GM12874 (cell line): Measurements from ENCODE around the gene BLOC1S2.
A peak's percentile ranks its signal among the peaks of the same experiment; 100 is the strongest.

Experiments used
- TF ChIP-seq, protein P1 (sequence below): IDR thresholded peaks from 2 replicates; pipeline ENCODE4 v1.5.1; 2011; ENCODE audit warnings: low read depth, mild to moderate bottlenecking, control low read depth, low read length, moderate library complexity; ENCODE audit not compliant: insufficient read depth

Gene BLOC1S2

DNA sequence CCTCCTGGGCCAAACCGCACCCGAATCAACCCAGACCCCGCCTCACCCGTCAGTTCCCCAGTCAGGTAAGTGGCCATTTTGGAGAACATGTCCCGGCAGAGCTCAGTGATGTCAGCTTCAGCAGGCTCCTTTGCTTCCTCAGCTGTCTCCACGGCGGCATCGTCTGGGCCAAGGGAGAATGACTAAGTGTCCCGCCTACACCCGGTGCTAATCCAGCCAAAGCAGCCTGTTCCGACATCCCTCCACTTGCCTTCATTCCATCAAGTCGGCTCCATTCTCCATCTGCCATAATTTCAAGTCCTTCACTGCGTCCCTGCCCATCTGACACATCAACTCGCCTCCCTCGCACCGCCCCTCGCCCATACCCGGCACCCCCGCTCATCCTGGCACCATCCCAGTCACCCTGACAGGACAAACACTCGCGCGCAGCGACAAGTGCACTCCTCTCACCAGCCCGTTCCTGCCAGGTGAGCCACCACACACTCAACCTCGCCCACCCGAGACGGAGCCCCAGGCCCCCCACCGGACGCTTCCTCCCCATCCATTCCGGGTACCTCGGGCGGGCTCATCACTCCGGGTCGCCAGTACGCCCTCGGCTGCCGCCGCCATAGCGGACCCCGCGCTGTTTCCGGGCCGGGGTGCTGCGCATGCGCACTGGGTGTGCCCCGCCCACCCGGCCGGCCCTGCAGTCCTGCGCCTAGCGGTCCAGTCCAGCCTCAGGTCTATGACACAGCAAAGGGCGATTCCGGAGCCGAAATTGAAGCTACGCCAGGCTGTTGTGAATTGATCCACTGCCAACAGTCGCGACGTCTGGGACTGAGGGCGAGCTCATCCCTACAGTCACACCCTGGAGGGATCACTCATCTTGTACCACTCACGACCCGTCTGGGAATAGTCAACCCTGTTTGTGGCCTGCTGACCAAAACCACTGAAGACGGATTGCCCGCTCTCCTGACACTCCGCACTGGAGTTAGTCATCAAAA is at the start of gene BLOC1S2:
TSS of gene BLOC1S2 (minus strand) at position 630 of the 983 bp plus-strand sequence. CDS start at position 609, 21 bp downstream.
- TF ChIP-seq, protein P1, sequence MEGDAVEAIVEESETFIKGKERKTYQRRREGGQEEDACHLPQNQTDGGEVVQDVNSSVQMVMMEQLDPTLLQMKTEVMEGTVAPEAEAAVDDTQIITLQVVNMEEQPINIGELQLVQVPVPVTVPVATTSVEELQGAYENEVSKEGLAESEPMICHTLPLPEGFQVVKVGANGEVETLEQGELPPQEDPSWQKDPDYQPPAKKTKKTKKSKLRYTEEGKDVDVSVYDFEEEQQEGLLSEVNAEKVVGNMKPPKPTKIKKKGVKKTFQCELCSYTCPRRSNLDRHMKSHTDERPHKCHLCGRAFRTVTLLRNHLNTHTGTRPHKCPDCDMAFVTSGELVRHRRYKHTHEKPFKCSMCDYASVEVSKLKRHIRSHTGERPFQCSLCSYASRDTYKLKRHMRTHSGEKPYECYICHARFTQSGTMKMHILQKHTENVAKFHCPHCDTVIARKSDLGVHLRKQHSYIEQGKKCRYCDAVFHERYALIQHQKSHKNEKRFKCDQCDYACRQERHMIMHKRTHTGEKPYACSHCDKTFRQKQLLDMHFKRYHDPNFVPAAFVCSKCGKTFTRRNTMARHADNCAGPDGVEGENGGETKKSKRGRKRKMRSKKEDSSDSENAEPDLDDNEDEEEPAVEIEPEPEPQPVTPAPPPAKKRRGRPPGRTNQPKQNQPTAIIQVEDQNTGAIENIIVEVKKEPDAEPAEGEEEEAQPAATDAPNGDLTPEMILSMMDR = 0 out of 2 replicates have a peak, but pooled peaks have one; percentile 6

DNA sequence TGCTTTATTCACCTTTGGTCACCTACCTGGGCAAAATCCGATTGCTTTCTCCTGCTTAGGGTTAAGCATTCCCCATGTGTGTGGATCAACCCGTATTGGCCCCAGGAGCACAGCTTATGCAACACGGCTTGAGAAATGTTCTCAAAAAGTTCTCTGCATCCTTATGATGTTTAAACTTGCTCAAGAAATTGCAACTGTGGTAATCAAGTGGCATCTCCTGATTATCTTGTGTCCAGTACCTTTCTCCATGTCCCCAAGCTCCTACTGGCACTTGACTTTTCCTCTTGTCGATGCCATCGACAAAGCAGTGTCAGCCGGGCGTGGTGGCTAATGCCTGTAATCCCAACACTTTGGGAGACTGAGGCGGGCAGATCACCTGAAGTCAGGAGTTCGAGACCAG is 48.3 kb upstream of the BLOC1S2 start:
- TF ChIP-seq, protein P1 = no peak

DNA sequence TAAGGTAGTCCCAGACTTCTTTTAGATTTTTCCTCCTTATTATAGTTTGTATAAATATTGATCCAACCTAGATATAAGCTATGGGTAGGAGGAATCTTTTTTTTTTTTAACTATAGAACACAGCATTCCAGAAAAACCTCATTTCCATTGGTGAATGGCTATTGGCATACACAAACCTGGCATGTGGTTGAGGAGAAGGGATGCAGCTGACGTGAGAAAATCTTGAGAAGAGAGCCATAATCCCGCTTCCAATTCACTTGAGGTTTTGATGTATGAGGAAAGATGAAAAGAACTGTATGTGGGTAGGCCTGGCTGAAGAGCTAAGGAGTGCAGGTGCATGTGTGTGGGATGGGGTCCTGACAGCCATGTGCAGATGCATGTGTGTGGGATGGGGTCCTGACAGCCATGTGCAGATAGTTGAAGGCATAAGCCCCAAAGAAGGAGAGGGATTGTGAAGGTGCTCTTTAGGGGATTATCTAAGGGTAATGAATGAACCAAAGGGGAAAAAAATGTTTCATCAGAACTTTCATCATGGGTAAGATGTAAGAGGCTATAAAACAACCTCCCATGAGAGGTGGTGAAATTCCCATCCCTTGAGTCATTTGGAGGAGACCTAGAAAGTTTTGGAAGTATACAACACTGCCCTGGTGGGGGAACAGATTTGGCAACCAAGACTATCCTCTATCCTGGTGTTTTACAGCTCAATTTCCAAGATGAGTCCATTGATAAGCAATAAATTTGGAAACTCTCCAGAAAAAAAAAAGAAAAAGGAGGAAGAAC is 47.4 kb upstream of the BLOC1S2 start:
- TF ChIP-seq, protein P1 = no peak

- TF ChIP-seq, protein P1 = no peak
Measured at GRCh38 chr10:100333106-100333505, 46.6 kb upstream of the BLOC1S2 start.

GRCh38 chr10:100330079-100330478 is 43.6 kb upstream of the BLOC1S2 start, which contains the start of gene PKD2L1:
Gene PKD2L1 (minus strand): TSS chr10:100330228. CDS start chr10:100330103, 125 bp downstream.
- TF ChIP-seq, protein P1 = no peak

- TF ChIP-seq, protein P1 = no peak
Measured at GRCh38 chr10:100328198-100328597, 41.7 kb upstream of the BLOC1S2 start.

- TF ChIP-seq, protein P1 = no peak
Measured at GRCh38 chr10:100327718-100328009, 41.2 kb upstream of the BLOC1S2 start.
